PC-3 (cell line): ENCODE results near the gene ASCL5. TPM values are rescaled to one million over a fixed set of nuclear protein-coding genes. Genes with fewer than 3 reads are reported as not detected.

Source experiments
- ATAC-seq: fragments of 200-7000 bp; cut with Tn5 transposase; 2 replicates; pipeline ENCODE4 v1.9.1; 2020; ENCODE audit warnings: mild to moderate bottlenecking, moderate library complexity
- BruUV-seq: library from RNA; stranded (reverse); fragments of 400-500 nt; replicated peaks from 2 replicates; lab custom pipeline; 2021; lab: Mats Ljungman, UMichigan
- CTCF ChIA-PET: fragments of 300-600 bp; sonication (Branson Sonifier 250); formaldehyde crosslinking; loops from one replicate; lab custom pipeline; 2022; ENCODE audit warnings: antibody characterized with exemption; lab: Charles Lee
- POLR2A ChIA-PET: fragments of 300-600 bp; sonication (Branson Sonifier 250); formaldehyde crosslinking; loops from one replicate; lab custom pipeline; 2022; ENCODE audit warnings: antibody characterized with exemption; ENCODE audit not compliant: unreplicated experiment; lab: Charles Lee
- DNase-seq: peaks from one replicate; pipeline ENCODE4 v3.0.0-alpha.2; 2015
- H2AFZ ChIP-seq: fragments of 300-600 bp; sonication (generic); 2 replicates; pipeline ENCODE4 v1.6.0; 2016; ENCODE audit warnings: antibody characterized with exemption, low read length
- H3F3A ChIP-seq: fragments of 300-600 bp; sonication (generic); one replicate; pipeline ENCODE4 v1.6.0; 2017; ENCODE audit warnings: antibody characterized with exemption, low read length, control low read depth, mild to moderate bottlenecking; ENCODE audit not compliant: unreplicated experiment
- H3K27ac ChIP-seq: fragments of 300-600 bp; sonication (generic); 2 replicates; pipeline ENCODE4 v1.5.1; 2016; ENCODE audit warnings: mild to moderate bottlenecking, low read length
- H3K27me3 ChIP-seq: fragments of 300-600 bp; sonication (generic); 2 replicates; pipeline ENCODE4 v1.6.1; 2016; ENCODE audit warnings: low read length, mixed read lengths
- H3K36me3 ChIP-seq: fragments of 300-600 bp; sonication (generic); 2 replicates; pipeline ENCODE4 v1.6.1; 2016; ENCODE audit warnings: low read depth, mixed run types, low read length, mixed read lengths
- H3K4me1 ChIP-seq: fragments of 300-600 bp; sonication (generic); 2 replicates; pipeline ENCODE4 v1.5.1; 2016; ENCODE audit warnings: low read length; ENCODE audit not compliant: insufficient read depth
- H3K4me2 ChIP-seq: fragments of 300-600 bp; sonication (generic); 2 replicates; pipeline ENCODE4 v1.6.0; 2016; ENCODE audit warnings: low read length
- H3K4me3 ChIP-seq: fragments of 300-600 bp; sonication (generic); 2 replicates; pipeline ENCODE4 v1.5.1; 2016; ENCODE audit warnings: mild to moderate bottlenecking, low read length, mixed read lengths
- H3K79me2 ChIP-seq: fragments of 300-600 bp; sonication (generic); 2 replicates; pipeline ENCODE4 v1.6.1; 2017; ENCODE audit warnings: low read length, mixed read lengths
- H3K9ac ChIP-seq: fragments of 300-600 bp; sonication (generic); 2 replicates; pipeline ENCODE4 v1.6.0; 2016; ENCODE audit warnings: mild to moderate bottlenecking, low read length
- H3K9me2 ChIP-seq: fragments of 300-600 bp; sonication (generic); replicated peaks from 2 replicates; pipeline ENCODE4 v1.6.1; 2016; ENCODE audit warnings: mixed run types, low read length, mixed read lengths
- H3K9me3 ChIP-seq: fragments of 300-600 bp; sonication (generic); 2 replicates; pipeline ENCODE4 v1.6.1; 2016; ENCODE audit warnings: low read length, mixed read lengths
- H4K20me1 ChIP-seq: fragments of 300-600 bp; sonication (generic); 2 replicates; pipeline ENCODE4 v1.6.1; 2016; ENCODE audit warnings: low read length, mixed read lengths
- EZH2 ChIP-seq: fragments of 300-600 bp; sonication (generic); IDR thresholded peaks from one replicate; pipeline ENCODE4 v1.6.1; 2017; ENCODE audit warnings: antibody characterized with exemption, mild to moderate bottlenecking, low read length; ENCODE audit not compliant: unreplicated experiment
- EZH2phosphoT487 ChIP-seq: fragments of 300-600 bp; sonication (generic); IDR thresholded peaks from 2 replicates; pipeline ENCODE4 v1.6.1; 2018; ENCODE audit warnings: mild to moderate bottlenecking, antibody characterized with exemption, low read length, borderline replicate concordance
- intact Hi-C: fragments of 100-400 bp; cut with micrococcal nuclease; formaldehyde crosslinking; loops from 2 replicates; pipeline ENCODE4 v1.9.0; 2023
- total RNA-seq: library from RNA; depleted of rRNA; stranded (reverse); fragments of >200 nt; gene quantifications from 2 replicates; pipeline ENCODE4 v1.2.3, GENCODE V29; 2014
- TF ChIP-seq, protein P1 (sequence below): fragments of 300-600 bp; sonication (generic); conservative IDR thresholded peaks from 2 replicates; pipeline ENCODE4 v1.5.1; 2017; ENCODE audit warnings: antibody characterized with exemption, low read depth, mild to moderate bottlenecking, low read length

The ASCL5 gene
- total RNA-seq, 1 experiment from 2014 or later: 3.1 TPM

GRCh38 chr1:201088901-201089525, 38.0 kb downstream of the ASCL5 start:
- Histone ChIP-seq H3F3A (no peaks in the 10 kb centered on the region), H4K20me1 (no peaks in the 10 kb centered on the region), H3K4me1 (peaks cover 12% of the 10 kb centered on the region), H3K9ac (no peak overlapping the region), H3K4me3 (no peak overlapping the region), H3K4me2 (no peak overlapping the region), H3K27me3 (peaks cover 31% of the 10 kb centered on the region), H3K79me2 (no peaks in the 10 kb centered on the region), H3K9me2 (no peaks in the 10 kb centered on the region), H3K27ac (no peak overlapping the region), H3K36me3 (no peaks in the 10 kb centered on the region), H3K9me3 (no peaks in the 10 kb centered on the region), H2AFZ (no peak overlapping the region)
- DNase-seq (peak; percentile 71), ATAC-seq (peak; percentile 29)
- intact Hi-C loops: loop anchor here (5.0 kb wide), 1 partner anchor 273 kb away; no protein-coding TSS in a partner anchor
- BruUV-seq: no TSS peak
- ChIA-PET POLR2A (interaction anchor here (0.6 kb wide), 1 partner anchor 619 kb away, joined by 13 read pairs; no protein-coding TSS in a partner anchor), CTCF (no interaction called here)
- TF ChIP-seq, protein P1, sequence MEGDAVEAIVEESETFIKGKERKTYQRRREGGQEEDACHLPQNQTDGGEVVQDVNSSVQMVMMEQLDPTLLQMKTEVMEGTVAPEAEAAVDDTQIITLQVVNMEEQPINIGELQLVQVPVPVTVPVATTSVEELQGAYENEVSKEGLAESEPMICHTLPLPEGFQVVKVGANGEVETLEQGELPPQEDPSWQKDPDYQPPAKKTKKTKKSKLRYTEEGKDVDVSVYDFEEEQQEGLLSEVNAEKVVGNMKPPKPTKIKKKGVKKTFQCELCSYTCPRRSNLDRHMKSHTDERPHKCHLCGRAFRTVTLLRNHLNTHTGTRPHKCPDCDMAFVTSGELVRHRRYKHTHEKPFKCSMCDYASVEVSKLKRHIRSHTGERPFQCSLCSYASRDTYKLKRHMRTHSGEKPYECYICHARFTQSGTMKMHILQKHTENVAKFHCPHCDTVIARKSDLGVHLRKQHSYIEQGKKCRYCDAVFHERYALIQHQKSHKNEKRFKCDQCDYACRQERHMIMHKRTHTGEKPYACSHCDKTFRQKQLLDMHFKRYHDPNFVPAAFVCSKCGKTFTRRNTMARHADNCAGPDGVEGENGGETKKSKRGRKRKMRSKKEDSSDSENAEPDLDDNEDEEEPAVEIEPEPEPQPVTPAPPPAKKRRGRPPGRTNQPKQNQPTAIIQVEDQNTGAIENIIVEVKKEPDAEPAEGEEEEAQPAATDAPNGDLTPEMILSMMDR: peak; percentile 50
- TF ChIP-seq EZH2phosphoT487 (no peak), EZH2 (no peak)

- no peaks in the 10 kb centered on the region for H3K79me2 ChIP-seq
- H3K9ac ChIP-seq: no peak overlapping the region
- intact Hi-C loops: loop anchor here (5.0 kb wide), 1 partner anchor 274 kb away; no protein-coding TSS in a partner anchor
- peak overlapping the region; percentile 2; the same call in 1 of the 2 replicates for H3K4me2 ChIP-seq
- H2AFZ ChIP-seq: no peak overlapping the region
- H3K4me3 ChIP-seq: no peak overlapping the region
- no TSS peak for BruUV-seq
- no peaks in the 10 kb centered on the region for H3K36me3 ChIP-seq
- peaks cover 12% of the 10 kb centered on the region for H3K4me1 ChIP-seq
- no peak for ATAC-seq
- ChIA-PET CTCF (no interaction called here), POLR2A (interaction anchor here (0.6 kb wide), 2 partner anchors 10 to 619 kb away, joined by 11 to 13 read pairs; no protein-coding TSS in a partner anchor)
- H3F3A ChIP-seq: no peaks in the 10 kb centered on the region
- TF ChIP-seq EZH2 (no peak), EZH2phosphoT487 (no peak)
- TF ChIP-seq, protein P1: no peak
- H4K20me1 ChIP-seq: no peaks in the 10 kb centered on the region
- H3K27me3 ChIP-seq: peaks cover 30% of the 10 kb centered on the region
- H3K27ac ChIP-seq: no peak overlapping the region
- no peaks in the 10 kb centered on the region for H3K9me3 ChIP-seq
- H3K9me2 ChIP-seq: no peaks in the 10 kb centered on the region
- peak; percentile 67 for DNase-seq
Observed at GRCh38 chr1:201088395-201088794, 38.6 kb downstream of the ASCL5 start.
